Vagina (tissue), 2 donors: ENCODE measurements around the gene NDUFAB1. TPM values are rescaled to one million over a fixed set of nuclear protein-coding genes. Genes with fewer than 3 reads are reported as not detected.
"Not testable (repeated sequence)": the region's sequence is repeated elsewhere in the genome, so short reads cannot be mapped to it uniquely, and the experiment has no call there.

ENCODE experiments used
- DNase-seq, 2 donors: peaks; one replicate each; pipeline ENCODE4 v3.0.0-alpha.2; 2017; ENCODE audit errors: extremely low spot score in 2 of 2
- H3K27ac ChIP-seq: fragments of 200-600 bp; sonication (generic); one replicate; pipeline ENCODE4 v1.5.1; 2019
- H3K27me3 ChIP-seq: fragments of 200-600 bp; sonication (generic); one replicate; pipeline ENCODE4 v1.5.1; 2019
- H3K36me3 ChIP-seq, 2 donors: fragments of 200-600 bp; sonication (generic); one replicate each; pipeline ENCODE4 v1.5.1; 2017 to 2019
- H3K4me1 ChIP-seq: fragments of 200-600 bp; sonication (generic); one replicate; pipeline ENCODE4 v1.5.1; 2019
- H3K4me3 ChIP-seq, 2 donors: fragments of 200-600 bp; sonication (generic); 1 replicate in 1 of 2; 2 replicates in 1 of 2; pipeline ENCODE4 v1.5.1; 2016 to 2019
- H3K9me3 ChIP-seq: fragments of 200-600 bp; sonication (generic); one replicate; pipeline ENCODE4 v1.5.1; 2019
- CTCF ChIP-seq, 3 experiments: fragments of 450-650 bp in 2 of 3; fragments of 200-600 bp in 1 of 3; sonication (generic) in 1 of 3; IDR thresholded peaks; one replicate each; pipeline ENCODE4 v1.5.1; 2017 to 2019; ENCODE audit warnings: antibody characterized with exemption in 3 of 3, mild to moderate bottlenecking in 2 of 3, moderate library complexity in 2 of 3
- POLR2A ChIP-seq, 2 donors: fragments of 450-650 bp; IDR thresholded peaks; one replicate each; pipeline ENCODE4 v1.6.1; 2017; ENCODE audit warnings: antibody characterized with exemption in 2 of 2, mild to moderate bottlenecking in 2 of 2, moderate library complexity in 2 of 2
- POLR2AphosphoS5 ChIP-seq, 2 donors: sonication (generic); formaldehyde crosslinking; IDR thresholded peaks; one replicate each; pipeline ENCODE4 v1.9.0; 2017; ENCODE audit warnings: antibody characterized with exemption in 2 of 2, mild to moderate bottlenecking in 2 of 2, low read depth in 1 of 2; ENCODE audit not compliant: insufficient read depth in 1 of 2
- intact Hi-C: fragments of 100-400 bp; cut with DNase I; formaldehyde crosslinking; loops from one replicate; pipeline ENCODE4 v1.15.1; 2023
- total RNA-seq: library from RNA; depleted of rRNA; stranded (reverse); fragments of >200 nt; gene quantifications from one replicate; pipeline ENCODE4 v1.2.3, GENCODE V29; 2016

NDUFAB1 gene
- total RNA-seq, 1 donor from 2014 or later, result 68.8 TPM

- no peak for TF ChIP-seq POLR2A (IDR thresholded peaks at IDR 0.05)
- no peak for TF ChIP-seq CTCF (IDR thresholded peaks at IDR 0.05)
- no peak for TF ChIP-seq POLR2AphosphoS5 (IDR thresholded peaks at IDR 0.05; ENCODE audit: insufficient read depth in 1 of 2, low read depth in 1 of 2)
These were observed 15.8 kb upstream of the NDUFAB1 start for GRCh38 chr16:23611936-23612335.

GRCh38 chr16:23610905-23611304 lies 14.8 kb upstream of the NDUFAB1 start:
- H3K4me3 ChIP-seq, H3K27me3 ChIP-seq, H3K27ac ChIP-seq, H3K4me1 ChIP-seq, DNase-seq, intact Hi-C loops, H3K9me3 ChIP-seq: not testable (repeated sequence)
- H3K36me3 ChIP-seq, result peaks cover 0 to 27% of the 10 kb centered on the region in 2 donors

More at GRCh38 chr16:23611936-23612335, 15.8 kb upstream of the NDUFAB1 start:
- Histone ChIP-seq H3K36me3 (peaks cover 0 to 32% of the 10 kb centered on the region in 2 donors), H3K9me3 (no peaks in the 10 kb centered on the region), H3K27ac (no peak overlapping the region), H3K4me3 (no peak overlapping the region), H3K4me1 (no peaks in the 10 kb centered on the region), H3K27me3 (no peaks in the 10 kb centered on the region)
- DNase-seq, result no peak
- intact Hi-C loops, result no loop called here

GRCh38 chr16:23609929-23610328 lies 13.8 kb upstream of the NDUFAB1 start:
- Histone ChIP-seq H3K36me3 (peaks cover 0 to 33% of the 10 kb centered on the region in 2 donors), H3K4me3 (no peak overlapping the region), H3K27me3 (no peaks in the 10 kb centered on the region), H3K27ac (no peak overlapping the region), H3K4me1 (no peaks in the 10 kb centered on the region), H3K9me3 (no peaks in the 10 kb centered on the region)
- no peak for DNase-seq
- TF ChIP-seq CTCF (IDR thresholded peaks at IDR 0.05) (no peak), POLR2AphosphoS5 (IDR thresholded peaks at IDR 0.05; ENCODE audit: insufficient read depth in 1 of 2, low read depth in 1 of 2) (no peak), POLR2A (IDR thresholded peaks at IDR 0.05) (no peak)
- intact Hi-C loops, result no loop called here

GRCh38 chr16:23608194-23608593 lies 12.1 kb upstream of the NDUFAB1 start:
- Histone ChIP-seq H3K4me1 (no peaks in the 10 kb centered on the region), H3K36me3 (peaks cover 0 to 33% of the 10 kb centered on the region in 2 donors), H3K9me3 (no peaks in the 10 kb centered on the region), H3K27me3 (no peaks in the 10 kb centered on the region), H3K27ac (no peak overlapping the region), H3K4me3 (no peak overlapping the region)
- intact Hi-C loops, result no loop called here
- no peak for DNase-seq
- TF ChIP-seq POLR2A (IDR thresholded peaks at IDR 0.05) (no peak), POLR2AphosphoS5 (IDR thresholded peaks at IDR 0.05; ENCODE audit: insufficient read depth in 1 of 2, low read depth in 1 of 2) (no peak), CTCF (IDR thresholded peaks at IDR 0.05) (no peak)

- Histone ChIP-seq H3K27ac (no peak overlapping the region), H3K36me3 (peaks cover 0 to 38% of the 10 kb centered on the region in 2 donors), H3K4me3 (no peak overlapping the region), H3K9me3 (no peaks in the 10 kb centered on the region), H3K27me3 (no peaks in the 10 kb centered on the region), H3K4me1 (no peaks in the 10 kb centered on the region)
- intact Hi-C loops, result no loop called here
- no peak for DNase-seq
- TF ChIP-seq POLR2A (IDR thresholded peaks at IDR 0.05), result no peak
- no peak for TF ChIP-seq POLR2AphosphoS5 (IDR thresholded peaks at IDR 0.05; ENCODE audit: insufficient read depth in 1 of 2, low read depth in 1 of 2)
- no peak for TF ChIP-seq CTCF (IDR thresholded peaks at IDR 0.05)
These were observed 11.6 kb upstream of the NDUFAB1 start for GRCh38 chr16:23607726-23608125.
